NB4 (cell line): Measurements from ENCODE around the gene CCS.
"Not testable (repeated sequence)": the region's sequence is repeated elsewhere in the genome, so short reads cannot be mapped to it uniquely, and the experiment has no call there.

Source experiments
- DNase-seq: peaks from one replicate; pipeline ENCODE4 v3.0.0; 2010; ENCODE audit warnings: low read depth
- H3K4me3 ChIP-seq: one replicate; pipeline ENCODE4 v1.5.1; 2011; ENCODE audit warnings: mild to moderate bottlenecking, low read depth, low read length, moderate library complexity
- CTCF ChIP-seq: IDR thresholded peaks from one replicate; pipeline ENCODE4 v1.5.1; 2012; ENCODE audit warnings: low read depth, low read length
- MAX ChIP-seq: IDR thresholded peaks from 2 replicates; pipeline ENCODE4 v1.6.1; 2011; ENCODE audit warnings: low read depth, low read length
- MYC ChIP-seq: IDR thresholded peaks from 2 replicates; pipeline ENCODE4 v1.6.1; 2011; ENCODE audit warnings: low read depth, low read length
- POLR2A ChIP-seq: IDR thresholded peaks from 2 replicates; pipeline ENCODE4 v1.6.1; 2011; ENCODE audit warnings: mild to moderate bottlenecking; ENCODE audit not compliant: insufficient read length; ENCODE audit errors: extremely low read depth

CCS gene

GRCh38 chr11:66598993-66599392, 6.0 kb downstream of the CCS start:
- DNase-seq: no peak
- TF ChIP-seq POLR2A (no peak), MYC (no peak), MAX (no peak), CTCF (no peak)
- no peak overlapping the region for H3K4me3 ChIP-seq

GRCh38 chr11:66600219-66600618, 7.2 kb downstream of the CCS start:
- DNase-seq: no peak
- TF ChIP-seq MAX: no peak
- TF ChIP-seq MYC: no peak
- H3K4me3 ChIP-seq: no peak overlapping the region

- no peak for DNase-seq
- no peak overlapping the region for H3K4me3 ChIP-seq
- no peak for TF ChIP-seq MYC
- no peak for TF ChIP-seq CTCF
- no peak for TF ChIP-seq POLR2A
- TF ChIP-seq MAX: no peak
Measured at GRCh38 chr11:66600631-66601233, 7.7 kb downstream of the CCS start.

- H3K4me3 ChIP-seq: no peak overlapping the region
- TF ChIP-seq MYC (no peak), POLR2A (no peak), MAX (no peak), CTCF (no peak)
- no peak for DNase-seq
Measured at GRCh38 chr11:66603072-66603471, 10.1 kb downstream of the CCS start.

GRCh38 chr11:66604155-66604554, 11.2 kb downstream of the CCS start:
- no peak for DNase-seq
- no peak overlapping the region for H3K4me3 ChIP-seq
- TF ChIP-seq POLR2A (no peak), MAX (no peak)

- not testable (repeated sequence) for DNase-seq, H3K4me3 ChIP-seq
Measured at GRCh38 chr11:66606608-66607007, 13.6 kb downstream of the CCS start.

GRCh38 chr11:66607126-66607834, 14.3 kb downstream of the CCS start:
- H3K4me3 ChIP-seq: no peak overlapping the region
- DNase-seq: no peak
- TF ChIP-seq MAX: no peak
- TF ChIP-seq CTCF: no peak
- no peak for TF ChIP-seq POLR2A
- no peak for TF ChIP-seq MYC
